Left lung (tissue), 10 donors: Measurements from ENCODE around the gene NPC1. TPM values are rescaled to one million over a fixed set of nuclear protein-coding genes. Genes with fewer than 3 reads are reported as not detected.
"Not testable (repeated sequence)": the region's sequence is repeated elsewhere in the genome, so short reads cannot be mapped to it uniquely, and the experiment has no call there.

ENCODE experiments used
- ATAC-seq: fragments of 200-7000 bp; cut with Tn5 transposase; one replicate; pipeline ENCODE4 v1.9.1; 2020; ENCODE audit warnings: moderate library complexity
- DNase-seq, 4 donors: peaks; one replicate each; pipeline ENCODE4 v3.0.0-alpha.2; 2013 to 2020
- H3K27ac ChIP-seq, 2 donors: fragments of 200-600 bp; sonication (generic) in 1 of 2; one replicate each; pipeline versions ENCODE4 v1.5.0 to v1.8.0; 2020 to 2021
- H3K27me3 ChIP-seq, 2 donors: fragments of 200-600 bp; sonication (generic) in 1 of 2; one replicate each; pipeline versions ENCODE4 v1.5.0 to v1.8.0; 2020 to 2021
- H3K36me3 ChIP-seq, 2 donors: fragments of 200-600 bp; sonication (generic) in 1 of 2; one replicate each; pipeline versions ENCODE4 v1.5.0 to v1.8.0; 2020 to 2021
- H3K4me1 ChIP-seq, 2 donors: fragments of 200-600 bp; one replicate each; pipeline ENCODE4 v1.8.0; 2021
- H3K4me3 ChIP-seq, 2 donors: fragments of 200-600 bp; sonication (generic) in 1 of 2; one replicate each; pipeline versions ENCODE4 v1.5.0 to v1.8.0; 2020 to 2021; ENCODE audit warnings: mild to moderate bottlenecking in 1 of 2
- H3K9me3 ChIP-seq, 2 donors: fragments of 200-600 bp; sonication (generic) in 1 of 2; one replicate each; pipeline versions ENCODE4 v1.5.0 to v1.8.0; 2020 to 2021
- CTCF ChIP-seq, 2 donors: fragments of 200-600 bp; sonication (generic) in 1 of 2; IDR thresholded peaks; one replicate each; pipeline versions ENCODE4 v1.5.0 to v1.8.0; 2021; ENCODE audit warnings: antibody characterized with exemption in 2 of 2
- intact Hi-C, 2 donors: fragments of 100-400 bp; cut with DNase I; formaldehyde crosslinking; loops; one replicate each; pipeline versions ENCODE4 v1.11.2 to v1.14.2; 2022
- polyA plus RNA-seq, 6 donors: library from polyadenylated mRNA; unstranded; fragments of 120-200 nt; gene quantifications; one replicate each; pipeline ENCODE4 v1.2.1, GENCODE V29; 2013; ENCODE audit not compliant: insufficient read length in 6 of 6
- total RNA-seq, 2 donors: library from RNA; stranded (reverse); fragmentation: NEBNext Ultra II Directional; extraction: Animal tissue kit (Norgen Biotek cat#: 25700); gene quantifications; one replicate each; pipeline ENCODE4 v1.2.1, GENCODE V29; 2021
- donor health status: DM: no; HTN: yes; CAD: no.
- donor health status: DM: no; HTN: no; CAD: no.

NPC1 gene
- total and polyA plus RNA-seq, 8 donors: 23.9 to 138 (median 27.4) TPM

GRCh38 chr18:23578891-23579653 is 7.2 kb downstream of the NPC1 start:
- Histone ChIP-seq H3K4me1 (peaks cover 26 to 81% of the 10 kb centered on the region in 2 donors), H3K4me3 (no peak overlapping the region), H3K27ac (peak overlapping the region; percentile 8 to 22), H3K9me3 (no peaks in the 10 kb centered on the region), H3K27me3 (no peaks in the 10 kb centered on the region), H3K36me3 (peaks cover 0 to 36% of the 10 kb centered on the region in 2 donors)
- no peak for TF ChIP-seq CTCF (IDR thresholded peaks at IDR 0.05)
- DNase-seq: peak in 1 of 4 donors; percentile 23
- peak; percentile 51 for ATAC-seq
- intact Hi-C loops: no loop called here

GRCh38 chr18:23578067-23578701 is 8.1 kb downstream of the NPC1 start:
- peaks cover 21 to 81% of the 10 kb centered on the region in 2 donors for H3K4me1 ChIP-seq
- no peak for DNase-seq

GRCh38 chr18:23577521-23577920 is 8.8 kb downstream of the NPC1 start:
- ATAC-seq, H3K27ac ChIP-seq, DNase-seq, H3K9me3 ChIP-seq, H3K27me3 ChIP-seq, H3K4me3 ChIP-seq, intact Hi-C loops: not testable (repeated sequence)
- H3K4me1 ChIP-seq: peaks cover 21 to 80% of the 10 kb centered on the region in 2 donors
- H3K36me3 ChIP-seq: peaks cover 0 to 41% of the 10 kb centered on the region in 2 donors

More at GRCh38 chr18:23578067-23578701, 8.1 kb downstream of the NPC1 start:
- Histone ChIP-seq H3K27me3 (no peaks in the 10 kb centered on the region), H3K4me3 (no peak overlapping the region), H3K27ac (no peak overlapping the region), H3K9me3 (no peaks in the 10 kb centered on the region), H3K36me3 (peaks cover 0 to 37% of the 10 kb centered on the region in 2 donors)
- intact Hi-C loops: no loop called here
- no peak for TF ChIP-seq CTCF (IDR thresholded peaks at IDR 0.05)
- no peak for ATAC-seq

- ATAC-seq (peak; percentile 52), DNase-seq (peak in 1 of 4 donors; percentile 48)
- Histone ChIP-seq H3K9me3 (no peaks in the 10 kb centered on the region), H3K36me3 (peaks cover 0 to 59% of the 10 kb centered on the region in 2 donors), H3K4me3 (no peak overlapping the region), H3K27ac (peak overlapping the region; percentile 76 to 85), H3K27me3 (no peaks in the 10 kb centered on the region), H3K4me1 (peaks cover 12 to 57% of the 10 kb centered on the region in 2 donors)
- no peak for TF ChIP-seq CTCF (IDR thresholded peaks at IDR 0.05)
- intact Hi-C loops: no loop called here
Observed at GRCh38 chr18:23575309-23575651, 11.0 kb downstream of the NPC1 start.

- ATAC-seq: no peak
- Histone ChIP-seq H3K4me3 (no peak overlapping the region), H3K27ac (peak overlapping the region; percentile 76 to 85), H3K4me1 (peaks cover 12 to 52% of the 10 kb centered on the region in 2 donors), H3K27me3 (no peaks in the 10 kb centered on the region), H3K36me3 (peaks cover 0 to 61% of the 10 kb centered on the region in 2 donors), H3K9me3 (no peaks in the 10 kb centered on the region)
- no peak for TF ChIP-seq CTCF (IDR thresholded peaks at IDR 0.05)
- no peak for DNase-seq
- intact Hi-C loops: no loop called here
Observed at GRCh38 chr18:23574611-23575308, 11.5 kb downstream of the NPC1 start.
